Osteocyte (in vitro differentiated cells): Measurements from ENCODE around the gene C2CD4C. TPM values are rescaled to one million over a fixed set of nuclear protein-coding genes. Genes with fewer than 3 reads are reported as not detected.
"Not testable (repeated sequence)": the region's sequence is repeated elsewhere in the genome, so short reads cannot be mapped to it uniquely, and the experiment has no call there.

ENCODE experiments used
- DNase-seq: peaks from one replicate; pipeline ENCODE4 v3.0.0; 2021; ENCODE audit warnings: mixed read lengths; ENCODE audit not compliant: unreplicated experiment; ENCODE audit errors: extremely low spot score
- H3K27ac Mint-ChIP-seq: one replicate; pipeline ENCODE4 v1.8.0; 2021; ENCODE audit warnings: mild to moderate bottlenecking, mixed read lengths; ENCODE audit not compliant: unreplicated experiment
- H3K27me3 Mint-ChIP-seq: one replicate; pipeline ENCODE4 v1.8.0; 2021; ENCODE audit warnings: mixed read lengths; ENCODE audit not compliant: unreplicated experiment
- H3K36me3 Mint-ChIP-seq: one replicate; pipeline ENCODE4 v1.8.0; 2021; ENCODE audit warnings: mixed read lengths; ENCODE audit not compliant: unreplicated experiment
- H3K4me1 Mint-ChIP-seq: one replicate; pipeline ENCODE4 v1.8.0; 2021; ENCODE audit warnings: mixed read lengths; ENCODE audit not compliant: unreplicated experiment
- H3K4me3 Mint-ChIP-seq: one replicate; pipeline ENCODE4 v1.8.0; 2021; ENCODE audit warnings: mild to moderate bottlenecking, moderate library complexity, mixed read lengths; ENCODE audit not compliant: unreplicated experiment
- H3K9me3 Mint-ChIP-seq: one replicate; pipeline ENCODE4 v1.8.0; 2021; ENCODE audit warnings: mixed read lengths; ENCODE audit not compliant: unreplicated experiment
- total RNA-seq: library from RNA; stranded (reverse); gene quantifications from 2 replicates; pipeline ENCODE4 v1.2.1, GENCODE V29; 2021
- TF ChIP-seq, protein P1 (sequence below): fragments of 200-600 bp; sonication (generic); IDR thresholded peaks from 2 replicates; pipeline ENCODE4 v1.5.0; 2021; ENCODE audit warnings: antibody characterized with exemption, mild to moderate bottlenecking, moderate library complexity

C2CD4C gene
- total RNA-seq, 1 donor from 2014 or later = 1.2 TPM

DNA sequence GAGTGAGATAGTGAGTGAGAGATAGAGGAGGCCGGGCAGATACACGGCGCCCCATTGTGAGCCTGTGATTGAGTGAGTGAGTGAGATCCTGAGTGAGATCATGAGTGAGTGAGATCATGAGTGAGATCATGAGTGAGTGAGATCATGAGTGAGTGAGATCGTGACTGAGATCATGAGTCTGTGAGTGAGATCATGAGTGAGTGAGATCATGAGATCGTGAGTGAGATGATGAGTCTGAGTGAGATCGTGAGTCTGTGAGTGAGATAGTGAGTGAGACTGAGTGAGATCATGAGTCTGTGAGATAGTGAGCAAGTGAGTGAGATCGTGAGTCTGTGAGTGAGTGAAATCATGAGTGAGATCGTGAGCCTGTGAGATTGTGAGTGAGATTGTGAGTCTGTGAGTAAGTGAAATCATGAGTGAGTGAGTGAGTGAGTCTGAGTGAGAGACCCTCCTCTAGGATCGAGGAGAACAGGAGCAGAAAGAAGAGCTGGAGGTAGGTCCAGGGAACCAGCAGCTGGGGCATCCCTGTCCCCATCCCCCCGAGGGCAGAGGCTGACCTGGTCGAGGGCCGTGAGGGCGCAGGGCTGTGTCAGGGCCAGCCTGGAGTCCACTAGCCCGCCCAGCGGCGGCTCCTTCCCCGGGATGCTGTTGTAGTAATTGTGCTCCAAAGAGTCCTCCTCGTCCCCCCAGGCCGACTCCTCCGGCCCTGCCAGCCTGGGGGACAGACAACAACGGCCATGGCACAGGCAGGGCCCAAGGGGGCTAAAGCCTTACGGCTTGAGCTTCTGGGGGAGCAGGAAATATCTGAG is 25.4 kb upstream of the C2CD4C start:
- no peaks in the 10 kb centered on the region for H3K9me3 Mint-ChIP-seq
- no peaks in the 10 kb centered on the region for H3K27me3 Mint-ChIP-seq
- H3K27ac Mint-ChIP-seq = no peak overlapping the region
- TF ChIP-seq, protein P1, sequence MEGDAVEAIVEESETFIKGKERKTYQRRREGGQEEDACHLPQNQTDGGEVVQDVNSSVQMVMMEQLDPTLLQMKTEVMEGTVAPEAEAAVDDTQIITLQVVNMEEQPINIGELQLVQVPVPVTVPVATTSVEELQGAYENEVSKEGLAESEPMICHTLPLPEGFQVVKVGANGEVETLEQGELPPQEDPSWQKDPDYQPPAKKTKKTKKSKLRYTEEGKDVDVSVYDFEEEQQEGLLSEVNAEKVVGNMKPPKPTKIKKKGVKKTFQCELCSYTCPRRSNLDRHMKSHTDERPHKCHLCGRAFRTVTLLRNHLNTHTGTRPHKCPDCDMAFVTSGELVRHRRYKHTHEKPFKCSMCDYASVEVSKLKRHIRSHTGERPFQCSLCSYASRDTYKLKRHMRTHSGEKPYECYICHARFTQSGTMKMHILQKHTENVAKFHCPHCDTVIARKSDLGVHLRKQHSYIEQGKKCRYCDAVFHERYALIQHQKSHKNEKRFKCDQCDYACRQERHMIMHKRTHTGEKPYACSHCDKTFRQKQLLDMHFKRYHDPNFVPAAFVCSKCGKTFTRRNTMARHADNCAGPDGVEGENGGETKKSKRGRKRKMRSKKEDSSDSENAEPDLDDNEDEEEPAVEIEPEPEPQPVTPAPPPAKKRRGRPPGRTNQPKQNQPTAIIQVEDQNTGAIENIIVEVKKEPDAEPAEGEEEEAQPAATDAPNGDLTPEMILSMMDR = no peak
- no peak overlapping the region for H3K4me3 Mint-ChIP-seq
- DNase-seq = no peak
- no peaks in the 10 kb centered on the region for H3K4me1 Mint-ChIP-seq
- peaks cover 15% of the 10 kb centered on the region for H3K36me3 Mint-ChIP-seq

DNA sequence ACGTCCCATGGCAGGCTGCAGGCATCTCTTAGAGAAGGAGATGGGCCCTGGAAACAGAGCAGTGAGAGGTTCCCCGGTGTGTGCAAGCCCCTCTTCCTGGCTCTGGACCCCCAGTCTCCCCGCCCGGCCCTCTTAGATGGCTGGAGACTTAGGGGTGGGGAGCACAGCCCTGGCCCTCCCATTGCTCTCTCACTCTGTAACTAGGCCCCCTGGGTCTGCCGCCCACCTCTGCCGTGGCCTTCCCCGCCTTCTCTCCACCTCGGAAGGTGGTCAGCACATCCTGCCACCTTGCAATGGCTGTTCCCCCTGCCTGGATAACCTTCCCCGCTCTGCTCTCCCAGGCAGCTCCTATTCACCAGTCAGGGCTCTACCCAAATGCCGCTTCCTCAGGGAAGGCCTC is 21.8 kb upstream of the C2CD4C start:
- H3K27ac Mint-ChIP-seq = no peak overlapping the region
- no peak overlapping the region for H3K4me3 Mint-ChIP-seq
- peaks cover 15% of the 10 kb centered on the region for H3K36me3 Mint-ChIP-seq
- H3K9me3 Mint-ChIP-seq = no peaks in the 10 kb centered on the region
- no peaks in the 10 kb centered on the region for H3K27me3 Mint-ChIP-seq
- TF ChIP-seq, protein P1 = no peak
- peaks cover 2% of the 10 kb centered on the region for H3K4me1 Mint-ChIP-seq
- no peak for DNase-seq

DNA sequence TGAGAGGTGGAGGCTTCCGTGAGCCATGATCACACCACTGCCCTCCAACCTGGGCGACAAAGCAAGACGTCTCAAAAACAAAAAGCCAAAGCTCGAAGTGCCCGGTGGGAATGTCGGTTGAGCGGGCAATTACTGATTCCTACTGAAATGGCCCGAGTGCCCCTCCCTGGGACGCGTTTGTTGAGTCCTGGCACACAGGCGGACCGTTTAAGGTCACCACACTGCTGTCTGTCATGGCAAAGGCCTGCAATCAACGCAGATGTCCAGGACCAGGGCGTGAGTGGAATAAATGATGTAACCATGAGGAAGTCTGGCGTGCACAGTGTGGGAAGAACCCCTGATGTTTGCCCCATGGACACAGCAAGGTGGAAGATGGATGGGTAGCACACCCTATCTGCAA is 19.2 kb upstream of the C2CD4C start:
- Mint-ChIP-seq H3K36me3 (peaks cover 15% of the 10 kb centered on the region), H3K4me1 (peaks cover 2% of the 10 kb centered on the region), H3K27me3 (no peaks in the 10 kb centered on the region), H3K9me3 (no peaks in the 10 kb centered on the region), H3K4me3 (no peak overlapping the region), H3K27ac (no peak overlapping the region)
- TF ChIP-seq, protein P1 = no peak
- no peak for DNase-seq

DNA sequence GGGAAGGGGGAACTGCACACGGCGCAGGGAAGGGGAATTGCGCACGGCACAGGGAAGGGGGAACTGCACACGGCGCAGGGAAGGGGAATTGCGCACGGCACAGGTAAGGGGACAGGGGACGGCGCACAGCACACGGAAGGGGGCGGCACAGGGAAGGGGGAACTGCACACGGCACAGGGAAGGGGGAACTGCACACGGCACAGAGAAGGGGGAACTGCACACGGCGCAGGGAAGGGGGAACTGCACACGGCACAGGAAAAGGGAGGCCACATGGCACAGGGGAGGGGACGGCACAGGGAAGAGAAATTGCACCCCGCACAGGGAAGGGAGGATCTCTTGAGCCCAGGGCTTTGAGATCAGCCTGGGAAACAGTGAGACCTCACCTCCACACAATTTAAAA is 18.7 kb upstream of the C2CD4C start:
- not testable (repeated sequence) for H3K4me1 Mint-ChIP-seq, H3K27me3 Mint-ChIP-seq, H3K9me3 Mint-ChIP-seq, DNase-seq, H3K4me3 Mint-ChIP-seq, H3K27ac Mint-ChIP-seq
- H3K36me3 Mint-ChIP-seq = peaks cover 15% of the 10 kb centered on the region

DNA sequence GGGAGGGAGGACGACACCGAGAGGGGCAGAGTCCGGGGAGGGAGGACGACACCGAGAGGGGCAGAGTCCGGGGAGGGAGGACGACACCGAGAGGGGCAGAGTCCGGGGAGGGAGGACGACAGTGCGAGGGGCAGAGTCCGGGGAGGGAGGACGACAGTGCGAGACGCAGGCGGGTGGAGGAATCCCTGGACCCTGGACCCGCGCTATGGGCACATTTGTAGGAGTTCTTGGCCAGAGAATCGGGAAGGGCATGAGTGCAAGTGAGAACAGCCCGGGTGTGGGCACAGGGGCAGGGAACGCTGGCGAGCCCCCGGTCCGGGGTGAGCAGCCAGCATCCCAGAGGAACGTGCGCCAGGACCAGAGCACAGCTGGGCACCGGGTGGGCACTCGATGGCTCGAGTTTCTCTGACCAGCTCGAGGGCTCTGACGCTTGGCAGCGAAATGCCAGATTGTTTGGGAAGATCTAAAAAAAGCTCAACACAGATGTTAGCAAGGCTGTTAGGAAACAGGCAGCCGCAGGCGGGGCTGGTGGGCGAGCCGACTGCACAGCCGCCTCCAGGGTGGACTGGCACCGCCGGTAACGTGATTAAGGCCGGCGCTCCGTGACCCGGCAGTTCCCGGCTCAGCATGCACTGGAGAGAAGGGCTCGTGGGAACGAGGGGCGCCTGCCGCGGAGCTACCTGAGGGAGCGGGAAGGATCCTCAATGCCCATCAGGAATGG is 17.9 kb upstream of the C2CD4C start:
- TF ChIP-seq, protein P1 = no peak
- Mint-ChIP-seq H3K9me3 (no peaks in the 10 kb centered on the region), H3K36me3 (peaks cover 15% of the 10 kb centered on the region), H3K4me1 (peaks cover 2% of the 10 kb centered on the region), H3K27ac (no peak overlapping the region), H3K27me3 (no peaks in the 10 kb centered on the region), H3K4me3 (no peak overlapping the region)
- no peak for DNase-seq
